ENCODE measurements around the gene GPR108. TPM values are rescaled to one million over a fixed set of nuclear protein-coding genes. Genes with fewer than 3 reads are reported as not detected.

GPR108 gene
- total and polyA plus RNA-seq, 2 of the 13 experiments (the other 11 are each of a cell fraction or from before 2014, with no cell fraction given) = 36.4 to 63.0 TPM

DNA sequence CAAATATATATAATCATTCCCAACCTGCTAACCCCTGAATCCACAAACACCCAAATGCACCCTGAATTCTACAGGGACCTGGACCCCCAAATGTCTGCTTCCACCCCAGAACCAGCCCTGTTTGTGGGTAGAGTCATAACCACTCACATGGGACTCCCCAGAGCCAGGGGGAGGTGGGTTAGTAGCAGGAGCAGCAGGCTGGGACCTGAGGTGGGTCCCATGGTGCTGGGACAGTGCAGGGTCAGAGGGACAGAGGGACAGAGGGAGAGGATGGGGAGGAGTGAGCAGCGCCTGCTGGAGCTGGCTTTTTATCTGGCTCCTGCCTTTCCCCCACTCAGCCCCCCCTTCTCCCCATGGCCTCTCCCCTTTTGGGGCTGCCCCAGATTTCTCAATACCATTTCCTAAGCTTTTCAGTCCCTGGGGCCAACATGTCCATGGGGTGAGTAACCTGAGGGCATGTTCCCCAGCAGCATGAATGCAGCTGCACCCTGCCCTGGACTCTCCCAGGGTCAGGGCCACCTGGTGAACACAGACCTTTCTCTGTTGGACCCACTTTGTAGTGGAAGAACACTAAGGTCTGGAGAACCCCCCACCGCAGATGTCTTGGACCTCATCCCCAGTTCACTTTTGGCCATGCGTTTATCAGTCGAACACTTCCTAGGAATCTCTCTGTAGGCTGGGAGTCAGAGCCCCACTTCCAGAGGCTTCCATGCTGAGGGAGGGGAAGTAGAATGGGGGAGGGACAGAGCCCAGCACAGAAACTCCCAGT, 16.8 kb downstream of the GPR108 start, which contains the start of gene C3 (continued):
- TF ChIP-seq GMEB1 (CRISPR knock-in tag; IDR thresholded peaks at IDR 0.05; ENCODE audit: borderline replicate concordance) = peak; percentile 63; the same call in 1 of the 2 replicates
- no peak for TF ChIP-seq ZFP36 (IDR thresholded peaks at IDR 0.05; ENCODE audit: borderline replicate concordance, low read depth, low read length, partially characterized antibody)
- TF ChIP-seq TGIF2 (CRISPR knock-in tag; IDR thresholded peaks at IDR 0.05) = peak; percentile 26
- peak; percentile 81; the same call in 1 of the 2 replicates for TF ChIP-seq ZNF747 (CRISPR knock-in tag; IDR thresholded peaks at IDR 0.05; ENCODE audit: borderline replicate concordance)
- peak; percentile 64 for TF ChIP-seq ZNF724P (CRISPR knock-in tag; IDR thresholded peaks at IDR 0.05; ENCODE audit: borderline replicate concordance)
- no peak for TF ChIP-seq NPAS2 (CRISPR knock-in tag; IDR thresholded peaks at IDR 0.05; ENCODE audit: borderline replicate concordance)
- no peak for TF ChIP-seq ZNF256 (CRISPR knock-in tag; conservative IDR thresholded peaks at IDR 0.05)
- peak; percentile 98 for TF ChIP-seq PHF21A (CRISPR knock-in tag; IDR thresholded peaks at IDR 0.05)
- no peak for TF ChIP-seq RNF2 (conservative IDR thresholded peaks at IDR 0.05; ENCODE audit: low read depth)
- no peak for TF ChIP-seq IKZF1 (IDR thresholded peaks at IDR 0.05)
- TF ChIP-seq ZNF644 (CRISPR knock-in tag; IDR thresholded peaks at IDR 0.05; ENCODE audit: low read depth) = peak; percentile 29
- TF ChIP-seq CEBPB (IDR thresholded peaks at IDR 0.05; ENCODE audit: borderline replicate concordance, low read depth, low read length) = peak; percentile 94
- TF ChIP-seq ZNF704 (CRISPR knock-in tag; IDR thresholded peaks at IDR 0.05; ENCODE audit: borderline replicate concordance) = peak; percentile 83; the same call in 1 of the 2 replicates
- TF ChIP-seq POLR2G (IDR thresholded peaks at IDR 0.05; ENCODE audit: low read depth, low read length) = peak; percentile 99
- TF ChIP-seq ZNF251 (CRISPR knock-in tag; IDR thresholded peaks at IDR 0.05) = no peak
- TF ChIP-seq TBL1XR1 (IDR thresholded peaks at IDR 0.05; ENCODE audit: borderline replicate concordance, low read length, partially characterized antibody) = peak; percentile 71
- no peak for TF ChIP-seq ZNF30 (CRISPR knock-in tag; IDR thresholded peaks at IDR 0.05)
- TF ChIP-seq ZSCAN12 (CRISPR knock-in tag; IDR thresholded peaks at IDR 0.05) = no peak
- no peak; the same call in 1 of the 2 replicates for TF ChIP-seq BHLHE40 (IDR thresholded peaks at IDR 0.05; ENCODE audit: low read length)
- peak; percentile 99 for TF ChIP-seq RXRB (CRISPR knock-in tag; IDR thresholded peaks at IDR 0.05; ENCODE audit: borderline replicate concordance)
- TF ChIP-seq MEIS1 (CRISPR knock-in tag; IDR thresholded peaks at IDR 0.05; ENCODE audit: borderline replicate concordance) = peak; percentile 58; the same call in 1 of the 2 replicates
- TF ChIP-seq, protein P1, sequence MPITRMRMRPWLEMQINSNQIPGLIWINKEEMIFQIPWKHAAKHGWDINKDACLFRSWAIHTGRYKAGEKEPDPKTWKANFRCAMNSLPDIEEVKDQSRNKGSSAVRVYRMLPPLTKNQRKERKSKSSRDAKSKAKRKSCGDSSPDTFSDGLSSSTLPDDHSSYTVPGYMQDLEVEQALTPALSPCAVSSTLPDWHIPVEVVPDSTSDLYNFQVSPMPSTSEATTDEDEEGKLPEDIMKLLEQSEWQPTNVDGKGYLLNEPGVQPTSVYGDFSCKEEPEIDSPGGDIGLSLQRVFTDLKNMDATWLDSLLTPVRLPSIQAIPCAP (CRISPR knock-in tag; IDR thresholded peaks at IDR 0.05; ENCODE audit: low read depth) = 0 out of 2 replicates have a peak, but pooled peaks have one; percentile 61
- no peak; the same call in 1 of the 2 replicates for TF ChIP-seq ZBED4 (CRISPR knock-in tag; IDR thresholded peaks at IDR 0.05; ENCODE audit: borderline replicate concordance)
